Stimulated activated CD8-positive, alpha-beta memory T cell treated with anti-CD3 and anti-CD28 coated beads, Interleukin-15, amount 100 ng/mL, for 24 hours (primary cell): ENCODE results near the gene KLHL10.
A peak's percentile ranks its signal among the peaks of the same experiment; 100 is the strongest.
"Not testable (repeated sequence)": the region's sequence is repeated elsewhere in the genome, so short reads cannot be mapped to it uniquely, and the experiment has no call there.

ENCODE experiments used
- DNase-seq: peaks from one replicate; pipeline ENCODE4 v3.0.0-alpha.2; 2020; ENCODE audit warnings: low read depth

Gene KLHL10

GRCh38 chr17:41813152-41813680, 24.4 kb upstream of the KLHL10 start:
- no peak for DNase-seq

DNA sequence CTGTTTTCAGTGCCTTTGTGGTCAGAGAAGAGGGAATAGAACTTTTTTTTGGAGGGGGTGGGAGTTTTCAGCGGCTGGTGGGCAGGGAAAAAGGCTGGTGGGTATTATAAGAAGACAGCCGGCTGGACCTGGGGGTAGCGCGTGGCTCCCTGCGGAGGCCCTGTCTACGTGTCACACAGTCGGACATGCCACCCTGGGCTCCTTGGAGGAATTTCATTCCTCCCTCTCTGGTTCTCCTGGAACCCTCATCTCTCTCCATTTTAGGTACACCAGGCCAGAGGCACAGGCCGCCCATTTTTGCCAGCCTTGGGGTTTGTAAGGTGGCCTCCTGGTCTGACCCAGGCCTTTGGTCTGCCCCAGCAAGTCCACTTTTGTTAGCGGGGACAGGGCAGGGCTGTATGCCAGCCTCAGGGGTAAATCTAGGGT, 23.9 kb upstream of the KLHL10 start:
- no peak for DNase-seq

DNA sequence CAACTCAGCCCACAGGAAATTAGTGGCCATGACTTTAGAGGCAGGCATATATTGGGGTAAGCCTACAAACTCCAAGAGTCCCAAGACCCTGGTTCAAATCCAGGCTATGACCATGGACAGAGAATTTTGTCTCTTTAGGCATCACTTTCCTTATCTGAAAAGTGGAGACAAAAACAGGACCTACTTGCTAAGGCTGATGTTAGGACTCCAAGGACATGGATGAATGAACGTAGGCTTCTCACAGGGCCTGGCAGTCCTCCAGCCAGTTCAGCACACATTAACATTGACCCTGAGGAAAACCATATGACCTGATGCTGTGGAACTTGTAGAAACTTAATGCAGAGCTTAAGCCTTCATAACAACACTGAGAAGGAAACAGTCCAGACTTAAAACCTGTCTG, 23.4 kb upstream of the KLHL10 start:
- DNase-seq = no peak

GRCh38 chr17:41816637-41817320, 20.8 kb upstream of the KLHL10 start:
- no peak for DNase-seq

- DNase-seq = no peak
Measured at GRCh38 chr17:41818024-41818423, 19.6 kb upstream of the KLHL10 start.

GRCh38 chr17:41821776-41822175, 15.8 kb upstream of the KLHL10 start:
- no peak for DNase-seq

- DNase-seq = no peak
Measured at GRCh38 chr17:41822216-41823140, 15.1 kb upstream of the KLHL10 start.

- no peak for DNase-seq
Measured at GRCh38 chr17:41823141-41823524, 14.5 kb upstream of the KLHL10 start.

- no peak for DNase-seq
Measured at GRCh38 chr17:41823580-41823979, 14.0 kb upstream of the KLHL10 start.

GRCh38 chr17:41824086-41824485, 13.5 kb upstream of the KLHL10 start:
- no peak for DNase-seq

- no peak for DNase-seq
Measured at GRCh38 chr17:41825175-41825845, 12.3 kb upstream of the KLHL10 start.

- not testable (repeated sequence) for DNase-seq
Measured at GRCh38 chr17:41829961-41830360, 7.7 kb upstream of the KLHL10 start.

GRCh38 chr17:41835214-41835799, 2.3 kb upstream of the KLHL10 start:
- DNase-seq = no peak

DNA sequence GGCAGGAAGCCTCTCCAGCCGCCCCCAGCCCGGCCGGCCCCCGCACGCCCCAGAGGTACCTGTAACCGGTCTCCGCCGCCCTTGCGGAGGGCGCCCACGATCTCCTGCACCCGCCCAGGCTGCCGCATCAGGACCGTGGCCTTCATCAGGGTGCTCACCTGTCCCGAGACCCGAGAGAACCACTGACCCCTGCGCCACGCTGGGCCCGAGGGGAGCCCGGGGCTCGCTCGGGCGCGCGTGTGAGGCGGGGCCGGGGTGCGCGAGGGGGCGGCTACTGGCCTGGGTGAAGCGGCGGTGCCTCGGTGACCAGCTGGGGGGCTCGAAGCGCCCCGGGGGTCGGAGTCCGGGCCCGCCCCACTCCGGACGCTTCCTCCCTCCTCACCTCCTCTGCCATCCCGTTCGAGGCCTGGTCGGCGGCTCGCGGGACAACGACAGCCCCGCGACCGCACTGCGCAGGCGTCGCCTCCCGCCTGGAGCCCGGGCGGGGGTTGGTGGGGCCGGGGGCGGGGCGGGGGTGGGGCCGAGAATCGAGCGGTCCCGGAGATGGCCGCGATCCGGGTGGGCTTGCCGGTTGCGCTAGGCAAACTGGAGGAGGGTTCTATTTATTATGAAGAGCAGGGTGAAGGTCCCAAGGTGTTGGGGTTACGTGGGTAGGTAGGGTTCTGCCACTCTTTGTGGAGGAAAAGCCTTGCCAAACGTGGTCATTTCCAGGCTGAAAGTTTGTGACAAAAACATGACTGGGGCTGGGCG, 1.6 kb upstream of the KLHL10 start, which contains the start of gene NT5C3B:
TSS of gene NT5C3B (minus strand) at position 433 of the 750 bp plus-strand sequence. CDS start at position 394, 39 bp downstream.
- peak; percentile 36 for DNase-seq

DNA sequence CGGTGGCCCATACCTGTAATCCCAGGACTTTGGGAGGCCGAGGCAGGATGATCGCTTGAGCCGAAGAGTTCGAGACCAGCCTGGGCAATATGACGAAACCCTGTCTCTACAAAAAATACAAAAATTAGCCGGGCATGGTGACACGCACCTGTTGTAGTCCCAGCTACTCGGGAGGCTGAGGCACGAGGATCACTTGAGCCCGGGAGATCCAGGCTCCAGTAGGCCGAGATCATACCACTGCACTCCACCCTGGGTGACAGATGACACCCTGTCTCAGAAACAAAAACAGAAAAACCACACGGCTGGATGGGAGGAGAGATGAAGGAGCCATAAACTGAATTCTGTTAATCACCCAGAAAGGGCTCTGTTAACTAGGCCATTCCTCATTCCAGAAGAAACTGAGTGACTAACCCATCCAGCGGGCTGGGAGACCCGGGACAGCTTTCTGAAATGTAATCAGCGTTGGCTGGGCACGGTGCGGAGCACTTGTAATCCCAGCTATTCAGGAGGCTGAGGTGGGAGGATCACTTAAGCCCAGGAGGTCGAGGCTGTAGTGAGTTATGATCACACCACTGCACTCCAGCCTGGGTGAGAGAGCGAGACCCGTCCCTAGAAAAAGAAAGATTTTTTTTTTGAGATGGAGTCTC, 952 bp upstream of the KLHL10 start:
- DNase-seq = no peak

DNA sequence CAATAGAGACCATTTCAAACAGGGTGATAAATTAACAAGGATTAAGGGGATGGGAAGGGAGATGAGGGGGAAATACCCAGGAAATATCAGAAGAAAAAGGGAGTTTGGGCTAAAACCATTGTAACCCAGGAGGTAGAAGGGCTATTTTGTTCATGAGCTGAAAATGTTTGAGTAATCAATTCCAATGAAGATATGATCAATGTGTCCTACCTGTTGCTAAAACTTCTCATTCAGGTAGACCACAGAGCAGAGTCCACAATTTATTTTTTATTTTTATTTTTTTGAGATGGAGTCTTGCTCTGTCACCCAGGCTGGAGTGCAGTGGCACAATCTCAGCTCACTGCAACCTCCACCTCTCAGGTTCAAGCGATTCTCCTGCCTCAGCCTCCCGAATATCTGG, 1.8 kb downstream of the KLHL10 start:
- DNase-seq = not testable (repeated sequence)

- DNase-seq = not testable (repeated sequence)
Measured at GRCh38 chr17:41840781-41841180, 3.2 kb downstream of the KLHL10 start.

DNA sequence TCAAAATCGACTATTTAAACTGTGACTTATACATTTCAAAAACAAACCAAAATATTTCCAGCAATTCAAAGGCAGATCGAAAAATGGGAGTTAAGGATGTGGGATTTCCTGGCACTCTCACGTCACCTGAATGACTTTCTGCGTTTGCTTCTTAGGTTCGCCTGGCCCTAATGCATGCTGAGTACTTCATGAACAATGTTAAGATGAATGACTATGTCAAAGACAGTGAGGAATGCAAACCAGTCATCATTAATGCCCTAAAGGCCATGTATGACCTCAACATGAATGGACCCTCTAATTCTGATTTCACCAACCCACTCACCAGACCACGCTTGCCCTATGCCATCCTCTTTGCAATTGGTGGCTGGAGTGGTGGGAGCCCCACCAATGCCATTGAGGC, 7.3 kb downstream of the KLHL10 start:
- DNase-seq = no peak

- DNase-seq = no peak
Measured at GRCh38 chr17:41848788-41849187, 11.2 kb downstream of the KLHL10 start.

- no peak for DNase-seq
Measured at GRCh38 chr17:41849251-41849990, 11.8 kb downstream of the KLHL10 start.
